Thyroid gland (tissue), 4 donors: ENCODE measurements around the gene CTNNA3. TPM values are rescaled to one million over a fixed set of nuclear protein-coding genes. Genes with fewer than 3 reads are reported as not detected.

Experiments
- DNase-seq, 2 donors: peaks; one replicate each; pipeline ENCODE4 v3.0.0-alpha.2; 2019
- H3K27ac ChIP-seq, 3 donors: fragments of 200-600 bp; sonication (generic); 1 replicate in 2 of 3; 2 replicates in 1 of 3; pipeline ENCODE4 v1.5.1; 2016 to 2019; ENCODE audit warnings: mild to moderate bottlenecking in 1 of 3, moderate library complexity in 1 of 3
- H3K27me3 ChIP-seq: fragments of 200-600 bp; sonication (generic); one replicate; pipeline ENCODE4 v1.5.1; 2019
- H3K36me3 ChIP-seq, 2 donors: fragments of 200-600 bp; sonication (generic); one replicate each; pipeline ENCODE4 v1.5.1; 2016 to 2019
- H3K4me1 ChIP-seq, 2 donors: fragments of 200-600 bp; sonication (generic); one replicate each; pipeline ENCODE4 v1.5.1; 2017 to 2019
- H3K4me3 ChIP-seq, 3 donors: fragments of 200-600 bp; sonication (generic); replicated peaks in 1 of 3; 1 replicate in 2 of 3; 2 replicates in 1 of 3; pipeline ENCODE4 v1.5.1; 2016; ENCODE audit warnings: mild to moderate bottlenecking in 1 of 3
- H3K9me3 ChIP-seq: fragments of 200-600 bp; sonication (generic); one replicate; pipeline ENCODE4 v1.5.1; 2017
- POLR2A ChIP-seq, 2 donors: fragments of 450-650 bp; IDR thresholded peaks; one replicate each; pipeline ENCODE4 v1.6.1; 2017; ENCODE audit warnings: antibody characterized with exemption in 2 of 2, mild to moderate bottlenecking in 2 of 2, moderate library complexity in 1 of 2
- WGBS, 2 donors: methylation state at CpG; one replicate each; pipeline ENCODE4 v1.1.5; 2017; 5-methylcytosine and 5-hydroxymethylcytosine counted together
- intact Hi-C: fragments of 100-400 bp; cut with DNase I; formaldehyde crosslinking; loops from one replicate; pipeline ENCODE4 v1.15.1; 2023
- total RNA-seq, 4 donors: library from RNA; depleted of rRNA; stranded (reverse); fragments of >200 nt; gene quantifications; one replicate each; pipeline ENCODE4 v1.2.3, GENCODE V29; 2016
- TF ChIP-seq, protein P1 (sequence below), 6 experiments: fragments of 200-600 bp in 3 of 6; fragments of 450-650 bp in 3 of 6; sonication (generic) in 3 of 6; IDR thresholded peaks; one replicate each; pipeline ENCODE4 v1.5.1; 2016 to 2019; ENCODE audit warnings: antibody characterized with exemption in 6 of 6, mild to moderate bottlenecking in 2 of 6, inconsistent platforms in 1 of 6, moderate library complexity in 1 of 6

The CTNNA3 gene
- total RNA-seq, 4 donors from 2014 or later = 0.11 to 0.79 (median 0.13) TPM; not detected in 1

DNA sequence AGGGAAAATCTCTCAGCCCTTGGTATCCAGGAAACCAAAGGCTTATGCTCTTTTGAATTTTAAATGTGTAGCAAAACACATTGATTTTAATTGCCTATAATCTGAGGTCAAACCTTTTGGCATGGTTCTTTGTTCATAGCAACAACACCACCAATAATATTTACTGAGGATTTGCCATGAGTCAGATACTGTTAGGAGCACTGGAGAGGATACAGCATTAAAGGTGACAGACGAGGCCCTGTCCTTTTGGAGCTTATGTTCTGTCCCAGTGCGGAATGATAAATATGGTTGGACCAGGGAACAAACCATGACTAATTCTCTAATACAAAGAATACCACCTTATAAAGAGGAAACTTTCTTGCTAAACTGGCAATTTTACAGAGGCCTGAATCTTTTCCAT, 176.6 kb downstream of the CTNNA3 start:
- no peak overlapping the region for H3K4me3 ChIP-seq
- DNase-seq = no peak
- TF ChIP-seq POLR2A (IDR thresholded peaks at IDR 0.05) = no peak
- TF ChIP-seq, protein P1, sequence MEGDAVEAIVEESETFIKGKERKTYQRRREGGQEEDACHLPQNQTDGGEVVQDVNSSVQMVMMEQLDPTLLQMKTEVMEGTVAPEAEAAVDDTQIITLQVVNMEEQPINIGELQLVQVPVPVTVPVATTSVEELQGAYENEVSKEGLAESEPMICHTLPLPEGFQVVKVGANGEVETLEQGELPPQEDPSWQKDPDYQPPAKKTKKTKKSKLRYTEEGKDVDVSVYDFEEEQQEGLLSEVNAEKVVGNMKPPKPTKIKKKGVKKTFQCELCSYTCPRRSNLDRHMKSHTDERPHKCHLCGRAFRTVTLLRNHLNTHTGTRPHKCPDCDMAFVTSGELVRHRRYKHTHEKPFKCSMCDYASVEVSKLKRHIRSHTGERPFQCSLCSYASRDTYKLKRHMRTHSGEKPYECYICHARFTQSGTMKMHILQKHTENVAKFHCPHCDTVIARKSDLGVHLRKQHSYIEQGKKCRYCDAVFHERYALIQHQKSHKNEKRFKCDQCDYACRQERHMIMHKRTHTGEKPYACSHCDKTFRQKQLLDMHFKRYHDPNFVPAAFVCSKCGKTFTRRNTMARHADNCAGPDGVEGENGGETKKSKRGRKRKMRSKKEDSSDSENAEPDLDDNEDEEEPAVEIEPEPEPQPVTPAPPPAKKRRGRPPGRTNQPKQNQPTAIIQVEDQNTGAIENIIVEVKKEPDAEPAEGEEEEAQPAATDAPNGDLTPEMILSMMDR (IDR thresholded peaks at IDR 0.05) = no peak
- intact Hi-C loops = no loop called here
- H3K4me1 ChIP-seq = no peaks in the 10 kb centered on the region
- no peaks in the 10 kb centered on the region for H3K27me3 ChIP-seq
- no peaks in the 10 kb centered on the region for H3K36me3 ChIP-seq
- 84 to 100% methylated on average over 2 of the region's 2 CpGs for WGBS, 2 donors
- no peaks in the 10 kb centered on the region for H3K9me3 ChIP-seq
- H3K27ac ChIP-seq = no peak overlapping the region

DNA sequence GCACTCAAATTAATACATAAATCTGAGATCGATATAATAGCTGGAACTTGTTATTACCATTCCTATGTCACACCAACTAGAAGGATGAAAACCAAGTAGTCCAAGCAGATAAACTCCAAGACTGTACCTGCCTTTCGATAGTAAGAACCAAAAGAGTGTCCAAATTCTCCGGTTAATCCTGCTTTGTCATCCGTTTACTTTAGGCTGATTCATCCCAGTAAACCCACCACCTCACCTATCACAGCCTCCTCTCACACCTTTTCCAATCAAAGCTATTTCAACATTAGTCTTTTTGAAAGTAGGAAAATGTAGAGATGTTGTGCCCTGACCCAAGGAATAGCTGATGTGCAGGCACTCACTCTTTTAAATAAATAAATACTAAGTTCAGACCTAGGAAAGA, 177.2 kb downstream of the CTNNA3 start:
- H3K27me3 ChIP-seq = no peaks in the 10 kb centered on the region
- no peaks in the 10 kb centered on the region for H3K9me3 ChIP-seq
- no peak for DNase-seq
- H3K4me3 ChIP-seq = no peak overlapping the region
- TF ChIP-seq, protein P1 (IDR thresholded peaks at IDR 0.05) = no peak
- TF ChIP-seq POLR2A (IDR thresholded peaks at IDR 0.05) = no peak
- H3K36me3 ChIP-seq = no peaks in the 10 kb centered on the region
- WGBS, 2 donors = 76 to 82% methylated on average over 4 of the region's 4 CpGs
- intact Hi-C loops = no loop called here
- no peak overlapping the region for H3K27ac ChIP-seq
- no peaks in the 10 kb centered on the region for H3K4me1 ChIP-seq

DNA sequence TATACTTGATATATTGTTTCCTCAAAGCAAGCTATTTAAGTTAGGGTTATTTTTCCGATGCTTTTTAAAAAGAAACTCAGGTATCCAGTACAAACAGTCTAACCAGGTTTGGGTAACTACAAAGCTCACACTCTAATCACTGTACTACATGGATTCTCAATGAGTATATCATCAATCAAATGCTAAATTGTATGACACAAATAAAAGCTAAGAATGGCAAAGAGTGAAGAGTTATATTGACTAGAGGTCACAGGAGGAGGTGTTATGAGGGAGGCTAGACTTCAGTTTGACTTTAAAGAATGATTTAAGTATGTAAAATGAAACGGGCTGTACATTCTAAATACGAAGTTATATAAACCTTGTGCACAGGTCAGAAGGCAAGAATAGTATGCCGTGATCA, 178.0 kb downstream of the CTNNA3 start:
- no peaks in the 10 kb centered on the region for H3K27me3 ChIP-seq
- no peak for DNase-seq
- H3K27ac ChIP-seq = no peak overlapping the region
- no peak overlapping the region for H3K4me3 ChIP-seq
- no peak for TF ChIP-seq POLR2A (IDR thresholded peaks at IDR 0.05)
- TF ChIP-seq, protein P1 (IDR thresholded peaks at IDR 0.05) = no peak
- H3K4me1 ChIP-seq = no peaks in the 10 kb centered on the region
- no peaks in the 10 kb centered on the region for H3K36me3 ChIP-seq
- 85 to 90% methylated on average over 4 of the region's 4 CpGs for WGBS, 2 donors
- H3K9me3 ChIP-seq = no peaks in the 10 kb centered on the region
- intact Hi-C loops = no loop called here

DNA sequence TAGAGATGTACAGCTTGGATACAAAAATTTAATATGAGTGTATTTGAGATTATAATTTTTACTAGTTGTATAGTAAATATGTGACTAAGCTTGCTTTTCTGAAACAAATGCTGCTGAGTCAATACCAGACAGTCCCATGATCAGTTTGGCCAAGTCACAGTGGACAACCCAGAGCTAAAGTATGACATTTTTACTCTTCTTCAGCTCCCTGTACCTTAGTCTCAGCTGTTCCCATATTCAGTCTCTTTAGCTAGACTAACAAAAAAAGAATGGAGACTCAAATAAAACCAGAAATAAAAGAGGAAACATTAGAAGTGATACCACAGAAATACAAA, 189.3 kb downstream of the CTNNA3 start:
- Histone ChIP-seq H3K4me1 (no peaks in the 10 kb centered on the region), H3K27ac (no peak overlapping the region), H3K4me3 (no peak overlapping the region), H3K27me3 (no peaks in the 10 kb centered on the region), H3K36me3 (no peaks in the 10 kb centered on the region), H3K9me3 (no peaks in the 10 kb centered on the region)
- no peak for DNase-seq
- intact Hi-C loops = no loop called here
- TF ChIP-seq POLR2A (IDR thresholded peaks at IDR 0.05) = no peak
- TF ChIP-seq, protein P1 (IDR thresholded peaks at IDR 0.05) = no peak

DNA sequence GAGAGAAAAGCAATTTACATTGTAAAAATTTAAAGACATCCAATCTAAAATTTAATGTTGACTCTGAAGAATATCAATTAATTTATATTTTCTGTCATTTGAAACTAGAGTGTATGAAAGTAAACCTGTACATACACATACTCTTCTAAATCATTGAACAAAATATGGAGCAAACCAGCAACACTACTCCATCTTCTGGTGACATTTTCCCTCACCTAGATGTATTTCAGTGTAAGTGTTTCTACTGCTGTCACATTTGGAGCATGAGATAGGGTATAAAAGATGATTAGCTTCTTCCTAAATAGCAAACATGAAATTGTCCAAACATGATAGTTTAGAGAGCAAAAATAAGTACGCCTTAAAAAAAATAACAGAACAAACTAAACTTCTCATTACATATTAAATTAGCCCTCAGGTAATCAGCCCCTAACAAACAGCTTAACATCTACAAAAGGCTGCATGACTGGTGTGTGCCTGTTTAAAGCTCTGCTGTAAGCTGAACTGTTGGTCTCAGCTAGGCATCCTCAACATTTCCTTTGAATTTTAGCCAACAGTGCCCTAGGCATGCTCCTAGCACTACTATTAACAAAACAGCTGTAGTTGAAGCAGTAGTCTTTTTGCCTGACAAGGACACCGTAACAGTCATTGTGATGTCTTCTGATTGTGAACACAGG, 189.8 kb downstream of the CTNNA3 start:
- intact Hi-C loops = no loop called here
- no peak for DNase-seq
- TF ChIP-seq, protein P1 (IDR thresholded peaks at IDR 0.05) = no peak
- no peak for TF ChIP-seq POLR2A (IDR thresholded peaks at IDR 0.05)
- Histone ChIP-seq H3K4me1 (no peaks in the 10 kb centered on the region), H3K36me3 (no peaks in the 10 kb centered on the region), H3K27ac (no peak overlapping the region), H3K9me3 (no peaks in the 10 kb centered on the region), H3K27me3 (no peaks in the 10 kb centered on the region), H3K4me3 (no peak overlapping the region)
- WGBS, 2 donors = 91 to 93% methylated on average over 2 of the region's 2 CpGs
